ENCODE results near the gene ANO10.

ANO10 gene

DNA sequence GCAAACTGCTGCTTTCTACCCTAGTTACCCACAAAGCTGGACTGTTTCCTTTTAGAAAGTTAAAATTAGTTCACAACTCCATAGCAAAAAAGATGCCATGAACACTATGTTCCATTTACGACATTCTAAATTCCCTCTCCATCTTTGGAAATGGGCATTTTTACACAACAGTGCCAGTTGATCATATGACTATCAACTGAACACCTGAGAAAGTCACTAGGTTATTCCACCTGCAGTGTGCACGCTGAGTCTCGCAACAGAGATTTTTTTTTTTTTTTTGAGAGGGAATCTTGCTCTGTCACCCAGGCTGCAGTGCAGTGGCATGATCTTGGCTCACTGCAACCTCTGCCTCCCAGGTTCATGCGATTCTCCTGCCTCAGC, 215.2 kb downstream of the ANO10 start:
- DNase-seq, result no peak

DNA sequence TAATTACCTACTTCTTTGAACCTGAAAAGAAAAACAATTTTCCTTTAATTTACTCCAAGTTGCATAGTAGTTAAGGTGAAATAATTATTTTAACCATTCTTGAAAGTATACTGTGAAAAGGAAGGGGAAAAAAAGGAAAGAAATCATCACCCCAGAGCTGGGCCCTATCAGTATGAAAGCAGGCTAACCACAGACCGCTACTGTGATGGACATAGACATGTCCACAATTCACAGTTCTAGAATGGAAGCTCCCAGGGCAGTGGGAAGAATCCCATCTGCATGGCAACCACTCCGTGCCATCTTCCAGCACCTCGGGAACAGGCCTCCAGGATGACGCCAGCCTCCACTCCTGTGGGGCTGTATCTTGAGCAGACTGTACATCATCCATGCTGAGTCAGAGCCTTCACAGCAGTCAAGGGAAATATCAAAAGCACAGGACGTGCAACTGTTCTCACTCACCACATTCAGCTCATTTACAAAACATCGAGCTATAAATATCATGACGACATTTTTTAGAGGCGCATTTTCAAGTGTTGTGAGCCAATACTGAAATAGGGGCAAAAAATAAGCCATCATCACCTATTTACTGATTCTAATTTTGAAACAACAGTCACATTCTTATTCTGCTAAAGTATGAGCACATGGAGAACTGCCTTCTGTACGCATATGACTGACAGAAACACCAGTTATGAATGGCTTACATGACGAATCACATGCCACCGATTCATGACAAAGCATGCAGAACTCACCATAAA, 215.7 kb downstream of the ANO10 start:
- DNase-seq, result no peak

DNA sequence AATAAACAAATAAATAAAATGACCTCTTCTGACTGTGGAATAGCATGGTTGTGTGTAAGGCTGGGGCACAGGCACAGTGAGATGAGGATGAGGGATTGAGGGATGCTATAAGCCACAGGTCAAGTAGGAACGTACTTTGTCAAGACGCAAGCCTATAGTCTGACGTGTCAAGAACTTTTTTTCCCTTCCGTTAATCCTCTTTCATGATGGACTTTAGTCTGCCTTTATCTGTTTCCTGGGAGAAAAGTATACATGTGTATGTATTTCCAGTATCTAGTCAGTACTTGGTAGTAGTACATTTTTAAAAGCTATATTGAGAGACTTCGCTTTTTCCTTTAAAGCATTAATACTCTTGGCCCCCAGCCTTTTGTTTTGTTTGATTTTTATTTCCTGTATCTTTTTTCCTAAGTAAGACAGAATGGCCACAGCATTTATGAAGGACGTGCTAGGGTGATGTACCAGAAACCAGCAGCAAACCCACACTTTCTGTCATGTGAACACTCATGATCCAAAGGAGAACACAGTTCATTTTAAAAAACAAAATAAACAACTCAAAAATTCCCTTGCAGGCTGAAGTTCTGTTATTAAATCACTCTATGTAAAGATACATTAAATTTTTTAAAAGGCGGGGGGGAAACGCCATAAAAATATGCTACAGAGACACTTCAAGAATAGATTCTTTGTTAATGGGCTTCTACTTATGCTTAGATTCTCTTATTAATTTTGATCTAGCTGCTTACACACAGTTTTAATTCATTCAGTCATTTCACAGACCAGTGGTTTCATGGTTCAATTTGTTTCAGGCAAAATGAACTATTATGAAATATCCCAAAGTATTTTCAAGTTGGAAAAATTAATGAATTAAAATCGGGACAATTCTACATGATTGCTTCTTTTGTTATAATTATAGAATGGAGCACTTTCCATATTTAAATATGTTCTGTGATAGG, 220.8 kb downstream of the ANO10 start:
- DNase-seq, result no peak

DNA sequence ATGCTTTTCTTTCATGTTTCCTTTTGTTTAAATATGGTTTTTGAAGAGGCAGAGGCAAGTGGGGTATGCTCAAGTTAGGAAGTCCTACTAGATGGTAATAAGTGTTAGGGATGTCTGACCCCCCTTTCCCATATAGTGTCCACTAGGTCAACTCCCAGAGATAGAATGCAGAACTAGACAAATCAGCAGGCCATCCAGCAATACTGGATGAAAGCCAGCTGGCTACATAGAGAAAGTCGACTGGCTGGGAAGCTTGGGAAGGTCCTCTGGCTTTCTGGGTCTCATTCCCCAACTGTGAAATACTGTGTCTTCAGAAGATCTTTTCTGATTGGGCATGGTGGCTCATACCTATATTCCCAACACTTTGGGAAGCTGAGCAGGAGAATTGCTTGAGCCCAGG, 221.6 kb downstream of the ANO10 start:
- no peak for DNase-seq

DNA sequence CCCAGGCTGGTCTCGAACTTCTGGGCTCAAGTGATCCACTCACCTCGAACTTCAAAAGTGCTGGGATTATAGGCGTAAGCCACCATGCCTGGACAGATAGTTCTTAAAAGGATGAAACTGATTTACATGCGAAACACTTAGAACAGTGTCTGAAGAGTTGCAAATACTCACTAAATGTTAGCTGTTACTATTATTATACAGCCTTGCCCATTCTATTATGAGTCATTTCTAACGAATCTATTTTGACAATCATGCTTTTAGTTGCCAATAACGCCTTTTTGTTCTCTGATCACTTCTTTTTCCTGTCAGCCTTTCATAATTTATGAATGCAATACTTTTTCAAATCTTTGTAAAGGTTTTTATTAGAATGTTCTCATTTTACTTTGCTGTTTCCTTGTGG, 222.8 kb downstream of the ANO10 start:
- DNase-seq, result no peak

DNA sequence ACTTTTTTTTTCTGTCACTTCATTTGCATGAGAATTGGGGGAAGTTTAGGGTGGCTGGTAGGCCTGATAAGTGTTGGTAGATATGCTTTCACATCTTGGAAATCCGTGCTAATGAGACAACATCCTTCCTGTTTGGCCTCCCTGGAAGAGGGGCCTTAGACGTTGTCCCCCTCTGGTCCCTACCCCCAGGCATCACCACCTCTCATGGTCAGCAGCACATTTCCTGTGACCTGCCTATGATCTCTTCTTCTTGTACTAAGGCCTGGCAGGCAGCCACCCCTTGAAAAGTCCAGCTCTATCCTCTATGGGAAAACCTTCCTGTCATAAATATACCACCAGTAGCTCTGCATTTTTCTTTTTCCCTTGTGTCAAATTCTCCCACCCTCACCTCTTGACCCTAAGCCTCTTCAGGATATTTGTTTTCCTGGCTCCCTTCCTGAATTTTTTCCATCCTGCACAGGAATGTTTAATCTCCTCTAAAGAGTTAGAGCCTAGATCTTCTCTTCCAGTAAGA, 227.7 kb downstream of the ANO10 start:
- DNase-seq, result no peak

DNA sequence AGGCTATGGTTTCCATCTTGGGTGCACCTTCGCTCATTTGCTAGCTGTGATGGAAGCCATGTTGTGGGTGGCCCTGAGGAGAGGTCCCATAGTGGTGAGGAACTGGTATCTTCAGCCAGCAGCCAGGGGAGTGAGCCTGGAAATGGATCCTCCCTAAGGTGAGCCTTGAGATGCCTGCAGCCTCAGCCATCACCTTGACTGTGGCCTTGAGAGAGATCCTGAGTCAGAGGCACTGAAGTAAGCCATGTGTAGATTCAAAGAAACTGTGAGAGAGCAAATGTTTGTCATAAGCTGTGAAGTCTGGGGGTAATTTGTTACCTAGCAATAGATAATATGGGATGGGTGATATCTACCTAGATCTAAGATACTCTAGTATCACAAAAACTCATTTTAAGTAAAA, 230.2 kb downstream of the ANO10 start:
- DNase-seq, result no peak

DNA sequence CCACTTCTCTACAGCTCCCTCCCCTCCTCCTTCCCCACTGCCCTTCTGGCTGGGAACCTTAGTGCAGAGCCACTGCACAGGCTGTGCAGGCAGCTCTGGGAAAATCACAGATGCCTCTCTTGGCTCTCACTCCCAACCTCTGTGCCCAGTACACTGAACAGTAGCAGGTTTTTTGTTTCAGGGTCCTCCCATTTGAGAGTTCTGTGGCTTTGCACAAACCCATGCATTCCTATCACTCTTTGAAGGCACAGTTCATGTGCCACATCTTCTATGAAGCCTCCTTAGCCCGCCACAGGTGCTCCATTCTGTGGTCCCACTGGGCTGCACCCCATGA, 231.6 kb downstream of the ANO10 start:
- DNase-seq, result no peak

DNA sequence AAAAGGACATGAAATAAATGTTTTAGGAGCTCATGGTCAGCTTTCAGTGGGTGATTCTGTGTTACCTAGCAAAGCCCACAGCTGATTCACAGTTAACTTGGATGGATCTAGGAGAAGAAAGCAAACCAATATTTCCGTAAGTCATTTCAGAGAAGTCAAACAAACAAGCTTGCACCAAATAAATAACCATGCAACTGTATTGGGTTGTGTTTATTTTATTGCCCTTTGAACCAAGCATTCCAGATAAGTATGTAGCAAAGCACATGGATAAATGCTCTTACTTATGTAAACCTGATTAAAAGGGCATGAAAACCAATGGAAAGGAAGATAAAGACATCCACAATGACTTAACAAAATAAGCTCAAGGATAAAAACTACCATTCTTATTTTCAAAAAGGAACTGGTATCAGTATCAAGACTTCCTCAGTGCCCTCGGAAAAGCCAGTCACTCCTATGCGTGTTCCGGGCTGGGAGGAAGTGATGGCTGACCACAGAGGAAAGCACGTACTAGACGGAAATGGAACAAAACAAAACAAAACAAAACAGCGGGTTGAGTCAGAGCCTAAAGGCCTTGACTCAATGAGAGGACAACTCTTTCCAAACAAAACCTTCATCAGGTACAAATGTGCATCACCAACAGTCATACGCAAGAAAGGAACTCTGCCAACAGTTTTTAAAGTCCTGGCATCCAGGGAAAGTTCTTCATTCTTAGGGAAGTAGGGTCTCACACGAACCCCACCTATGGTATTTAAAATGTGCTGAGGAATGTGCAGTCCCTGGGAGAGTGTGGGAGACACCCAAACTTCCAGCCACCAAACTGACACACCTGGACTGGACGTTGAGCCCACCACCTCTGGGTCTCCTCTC, 232.2 kb downstream of the ANO10 start:
- DNase-seq, result no peak

DNA sequence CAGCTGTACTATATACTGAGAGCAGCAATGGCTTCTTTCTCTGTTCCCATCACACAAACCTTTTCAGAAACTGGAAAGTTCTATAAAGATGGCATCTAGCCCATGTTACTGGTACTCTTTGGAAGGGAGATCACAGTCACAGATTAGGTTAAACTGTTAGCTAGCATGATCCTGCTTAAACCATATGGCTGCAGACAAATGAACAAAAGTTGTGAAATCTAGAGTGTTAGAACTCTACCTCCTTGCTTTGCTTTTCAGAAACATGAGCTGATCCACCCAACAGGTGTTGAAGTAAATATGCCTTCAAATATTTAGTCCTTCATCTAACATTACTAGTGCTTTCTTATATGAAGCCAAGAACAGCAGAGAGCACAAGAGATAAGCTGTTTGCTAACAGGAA, 232.9 kb downstream of the ANO10 start:
- no peak for DNase-seq

DNA sequence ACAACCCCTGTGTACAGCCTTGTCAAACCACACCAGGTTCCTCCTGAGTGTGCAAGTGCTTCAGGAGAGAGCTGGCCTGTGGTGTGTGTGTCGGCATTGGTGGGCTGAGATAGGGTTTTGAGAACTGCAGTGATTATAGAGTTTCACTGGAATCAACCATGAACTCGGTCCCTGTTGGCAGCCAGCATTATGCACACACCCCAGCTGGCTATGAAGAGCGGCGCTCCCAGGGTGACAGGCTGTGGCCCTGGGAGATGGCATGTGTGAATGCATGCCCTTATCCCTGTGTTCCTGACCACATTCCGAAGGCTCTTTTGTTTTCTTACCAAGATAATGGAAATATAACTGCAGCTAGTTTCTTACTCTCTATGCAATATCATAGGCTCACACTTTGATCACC, 233.6 kb downstream of the ANO10 start:
- no peak for DNase-seq

DNA sequence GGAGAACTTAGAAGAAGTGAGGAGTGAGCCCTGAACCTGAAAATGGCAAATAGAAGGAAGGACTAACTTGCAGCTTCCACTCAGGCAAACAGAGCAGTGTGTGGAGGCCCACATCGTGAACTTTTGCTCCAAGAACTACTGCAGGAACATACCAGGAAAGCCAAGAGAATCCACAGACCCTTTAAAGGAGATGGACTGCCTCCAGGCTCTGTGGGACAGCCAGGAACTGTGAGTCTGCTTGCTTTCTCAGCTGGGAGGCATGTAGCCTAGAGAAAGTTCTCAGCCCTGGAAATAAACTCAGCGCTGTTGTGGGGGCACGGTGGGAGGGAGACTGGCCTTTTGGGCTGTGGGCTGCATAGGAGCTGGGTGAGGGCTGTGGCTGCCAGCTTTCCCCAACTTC, 242.5 kb downstream of the ANO10 start:
- DNase-seq, result no peak

DNA sequence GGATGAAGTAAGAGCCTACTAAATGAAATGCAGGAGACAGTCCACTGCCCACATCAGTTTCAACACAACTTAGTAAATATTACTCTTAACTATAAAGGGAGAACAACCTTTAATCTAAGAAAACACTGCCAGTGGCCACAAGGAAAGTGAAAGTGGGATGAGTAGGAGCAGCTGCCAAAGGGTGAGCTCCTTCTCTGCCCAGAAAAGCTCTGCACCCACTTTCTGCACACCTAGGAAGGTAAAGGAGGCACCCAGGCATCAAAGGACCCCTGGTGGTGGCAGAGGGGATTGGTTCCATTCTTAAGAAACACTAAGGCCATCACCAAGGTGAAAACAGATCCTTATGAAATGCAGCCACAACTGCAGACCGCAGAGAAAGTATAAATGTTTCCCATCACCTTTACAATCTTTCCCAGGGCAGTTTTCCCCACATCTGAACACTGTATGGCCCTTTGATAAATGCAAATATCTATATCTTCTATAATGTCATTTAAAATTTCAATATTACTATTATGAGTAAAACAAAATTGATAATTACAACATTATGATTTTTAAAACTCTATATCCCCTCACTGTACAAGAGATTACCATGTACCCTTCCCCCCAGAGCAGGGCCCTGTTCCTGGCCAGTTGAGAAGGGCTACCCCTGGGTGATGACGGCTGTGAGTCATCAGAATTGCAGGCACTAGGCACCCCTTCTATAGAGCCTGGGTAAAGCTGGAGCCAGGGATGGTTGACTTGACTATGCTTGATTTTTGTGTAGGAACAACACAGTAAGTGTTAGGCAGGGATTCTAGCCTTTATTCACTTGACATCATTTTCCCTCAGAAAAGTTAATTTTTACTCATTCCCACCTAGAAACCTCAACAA, 243.5 kb downstream of the ANO10 start:
- DNase-seq, result peak; percentile 61

DNA sequence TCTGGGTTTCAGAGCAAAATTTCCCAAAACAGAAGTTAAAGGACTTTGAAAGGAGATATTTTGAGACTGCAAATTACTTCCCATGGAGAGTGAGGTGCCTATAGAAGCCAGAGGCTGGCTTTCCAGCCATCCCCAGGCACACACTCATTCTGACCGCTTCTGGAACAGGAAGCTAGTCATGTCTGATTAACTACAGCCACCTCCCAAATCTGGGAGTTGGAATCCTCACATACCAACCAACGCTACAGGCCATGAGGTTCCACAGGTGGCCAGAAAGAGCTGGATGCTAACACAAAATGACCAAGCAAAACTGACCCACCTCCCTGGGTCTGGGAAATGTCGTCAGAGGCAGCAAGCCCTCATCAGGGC, 248.3 kb downstream of the ANO10 start:
- no peak for DNase-seq

DNA sequence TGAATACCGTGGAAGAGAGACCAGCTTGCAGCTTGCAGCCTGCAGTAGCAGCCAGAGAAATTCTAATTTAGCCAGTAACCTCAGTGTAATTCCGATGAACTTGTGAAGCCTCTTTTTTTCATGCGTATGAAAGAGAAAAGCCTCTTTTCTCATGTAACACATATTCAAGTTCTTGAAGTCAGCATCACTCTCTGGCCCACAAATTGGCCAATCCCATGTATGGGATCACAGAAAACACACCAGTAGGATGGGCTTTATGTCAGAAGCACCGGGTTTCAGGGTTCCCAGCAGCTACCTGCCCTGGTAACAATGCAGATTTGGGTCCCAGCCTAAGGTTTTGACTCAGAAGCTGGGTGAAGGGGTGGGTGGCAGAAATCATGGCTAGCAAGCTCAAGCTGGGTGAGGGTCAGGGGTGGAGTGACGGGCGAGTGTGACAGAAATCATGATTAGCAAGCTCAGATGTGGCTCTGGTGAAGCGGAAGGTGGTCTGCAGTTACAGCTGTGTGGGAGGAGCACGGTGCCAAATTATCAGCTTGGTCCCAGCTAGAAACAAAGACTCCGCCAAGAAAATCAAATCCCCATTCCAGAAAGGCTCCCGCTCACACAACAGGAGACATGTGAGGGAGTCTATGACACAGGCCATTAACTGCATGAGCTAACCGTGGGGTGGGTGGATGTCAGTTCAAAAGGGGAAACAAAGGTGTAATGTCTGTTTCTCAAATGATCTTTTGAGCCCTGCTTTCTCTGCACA, 248.8 kb downstream of the ANO10 start:
- no peak for DNase-seq

DNA sequence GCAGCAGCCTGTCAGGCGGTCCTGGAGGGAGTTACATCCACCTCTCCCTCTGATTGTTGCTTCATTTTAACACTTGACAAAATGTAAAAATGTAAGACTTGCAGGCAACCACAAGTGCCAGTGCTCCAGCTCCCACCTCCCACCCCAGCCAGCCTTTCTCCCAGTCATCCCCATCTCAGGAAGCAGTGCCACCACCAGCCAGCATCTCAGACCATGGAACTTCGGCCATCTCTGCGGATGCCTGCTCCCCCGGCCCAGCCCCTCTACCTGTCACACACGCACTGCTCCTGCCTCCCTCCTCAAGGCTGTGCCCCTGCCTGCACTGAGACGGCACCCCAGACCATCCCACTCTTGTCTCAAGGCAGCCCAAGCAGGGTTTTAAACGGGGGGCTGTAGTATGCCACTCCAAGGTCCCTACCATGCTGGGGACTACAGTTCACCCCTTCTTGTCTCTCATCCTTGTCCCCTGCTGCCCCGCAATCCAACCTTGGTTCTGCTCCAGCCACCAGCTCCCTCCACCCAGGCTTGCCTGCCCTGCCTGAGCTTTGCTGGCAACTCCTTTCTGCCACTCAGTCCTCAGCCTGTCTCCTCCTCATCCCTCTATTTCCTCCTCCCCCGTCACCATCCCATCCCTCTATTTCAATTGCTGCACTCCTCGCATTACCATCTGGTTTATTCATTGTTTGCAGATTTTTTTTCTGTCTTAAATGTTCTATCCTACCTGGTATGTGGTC, 249.6 kb downstream of the ANO10 start:
- no peak for DNase-seq

DNA sequence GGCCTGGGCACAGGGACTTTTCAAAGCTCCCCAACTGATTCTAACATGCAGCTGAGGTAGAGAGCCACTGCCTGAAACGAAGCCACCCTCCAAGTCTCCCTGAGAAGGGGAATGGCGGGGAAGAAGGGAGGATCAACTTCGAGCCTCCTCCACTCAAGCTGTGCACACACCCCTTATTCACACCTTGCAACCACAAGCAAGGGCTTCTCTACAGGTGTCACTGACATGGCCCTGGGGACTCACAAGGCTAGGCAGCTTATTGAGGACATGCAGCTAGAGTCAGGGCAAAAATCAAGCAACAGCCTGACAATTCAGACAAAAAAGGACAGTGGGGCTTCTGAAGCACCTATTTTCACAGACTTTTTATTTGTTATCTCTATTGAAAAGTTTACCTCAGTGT, 250.3 kb downstream of the ANO10 start:
- DNase-seq, result no peak

DNA sequence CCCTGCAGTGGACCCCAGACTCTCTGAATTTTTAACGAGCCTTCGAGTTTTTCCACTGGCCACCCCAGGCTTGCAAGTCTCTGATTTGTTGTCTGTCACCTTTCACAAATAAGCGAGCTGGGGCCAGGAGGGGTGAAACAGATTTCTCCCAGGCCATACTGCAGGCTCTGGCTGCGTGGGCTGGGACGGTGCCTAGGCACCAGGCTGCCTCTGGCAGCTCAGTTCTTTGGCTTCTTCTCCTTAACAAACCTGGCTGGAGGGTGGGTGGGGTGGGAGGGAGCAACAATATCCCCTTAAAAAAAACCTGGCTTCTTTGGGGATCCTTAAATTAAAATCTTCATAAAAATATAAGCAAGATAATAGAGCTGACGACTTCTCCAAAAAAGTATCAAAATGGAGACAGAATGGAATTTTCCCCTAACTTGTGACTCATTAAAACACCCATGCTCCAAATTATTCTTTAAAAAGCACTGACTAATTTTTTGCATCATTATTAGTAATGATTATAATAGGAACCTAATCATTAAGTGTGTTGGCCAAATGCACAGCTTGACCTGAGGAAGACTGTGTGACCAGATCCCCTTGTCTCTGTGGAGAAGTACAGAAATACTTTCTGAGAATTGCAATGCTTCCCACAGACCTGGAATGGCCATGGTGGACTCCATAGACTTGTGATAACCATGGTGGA, 251.4 kb downstream of the ANO10 start:
- no peak for DNase-seq

DNA sequence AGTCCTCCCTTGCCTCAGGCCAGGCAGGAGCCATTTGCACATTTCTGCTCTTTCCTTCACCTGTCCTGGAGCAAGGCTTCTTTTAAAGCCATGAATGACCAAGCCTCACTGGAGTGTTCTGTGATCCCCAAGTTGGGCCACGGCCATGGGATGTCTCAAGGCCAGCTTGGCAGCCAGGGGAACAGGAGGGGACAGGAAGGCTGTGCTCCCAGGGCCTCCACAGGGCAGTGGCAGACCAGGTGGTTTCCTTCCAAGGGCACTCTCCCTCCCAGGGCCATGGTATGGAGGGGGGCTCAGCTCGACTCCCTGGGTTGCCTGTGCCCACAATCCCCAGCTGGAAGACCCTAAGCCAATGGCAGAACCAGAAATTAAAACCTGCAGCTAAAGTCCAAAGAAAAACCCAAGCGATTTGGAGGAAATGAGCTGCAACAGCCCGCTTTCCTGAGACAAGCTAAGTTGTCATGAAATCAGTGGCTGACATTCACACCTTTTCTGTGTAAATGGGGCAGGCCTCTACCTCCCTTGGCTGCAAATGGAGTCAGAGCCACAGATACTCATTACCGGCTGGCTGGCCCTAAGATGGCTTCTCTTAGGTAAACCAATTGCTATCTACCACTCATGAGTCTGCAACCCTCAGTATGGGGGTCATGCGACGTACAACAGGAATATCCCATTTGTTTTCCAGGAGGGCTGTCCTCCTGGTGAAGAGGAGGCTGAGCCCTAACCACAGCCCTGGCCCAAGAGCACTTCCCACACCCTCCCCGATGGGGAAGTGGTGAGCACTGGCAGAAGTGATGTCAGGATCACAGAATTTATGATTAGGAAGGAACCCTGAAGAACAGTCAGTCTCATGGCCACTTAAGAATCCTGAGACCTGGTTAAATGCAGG, 252.2 kb downstream of the ANO10 start:
- DNase-seq, result no peak
